ENCODE data around the gene TRAPPC12. TPM values are rescaled to one million over a fixed set of nuclear protein-coding genes. Genes with fewer than 3 reads are reported as not detected.

TRAPPC12 gene
- total RNA-seq, 4 donors from 2014 or later = 125 to 157 (median 145) TPM

DNA sequence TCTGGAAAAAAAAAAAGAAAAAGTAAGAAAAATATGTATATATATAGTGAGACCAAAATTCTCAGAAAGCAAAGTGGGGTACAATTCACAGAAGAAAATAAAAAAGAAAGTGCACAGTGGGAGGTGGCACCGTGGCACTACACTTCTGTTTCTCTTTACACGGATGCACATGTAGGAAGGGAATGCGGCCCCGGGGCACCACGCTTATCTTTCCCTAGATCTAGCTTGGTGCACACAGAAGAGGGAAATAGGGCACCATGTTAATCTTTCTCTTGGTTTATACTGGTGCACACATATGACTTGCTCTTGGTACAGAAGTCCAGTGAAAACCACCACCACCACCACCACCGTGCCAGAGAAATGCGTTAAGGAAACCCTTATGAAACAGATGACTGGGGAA is 33.9 kb upstream of the TRAPPC12 start:
- TF ChIP-seq, protein P1, sequence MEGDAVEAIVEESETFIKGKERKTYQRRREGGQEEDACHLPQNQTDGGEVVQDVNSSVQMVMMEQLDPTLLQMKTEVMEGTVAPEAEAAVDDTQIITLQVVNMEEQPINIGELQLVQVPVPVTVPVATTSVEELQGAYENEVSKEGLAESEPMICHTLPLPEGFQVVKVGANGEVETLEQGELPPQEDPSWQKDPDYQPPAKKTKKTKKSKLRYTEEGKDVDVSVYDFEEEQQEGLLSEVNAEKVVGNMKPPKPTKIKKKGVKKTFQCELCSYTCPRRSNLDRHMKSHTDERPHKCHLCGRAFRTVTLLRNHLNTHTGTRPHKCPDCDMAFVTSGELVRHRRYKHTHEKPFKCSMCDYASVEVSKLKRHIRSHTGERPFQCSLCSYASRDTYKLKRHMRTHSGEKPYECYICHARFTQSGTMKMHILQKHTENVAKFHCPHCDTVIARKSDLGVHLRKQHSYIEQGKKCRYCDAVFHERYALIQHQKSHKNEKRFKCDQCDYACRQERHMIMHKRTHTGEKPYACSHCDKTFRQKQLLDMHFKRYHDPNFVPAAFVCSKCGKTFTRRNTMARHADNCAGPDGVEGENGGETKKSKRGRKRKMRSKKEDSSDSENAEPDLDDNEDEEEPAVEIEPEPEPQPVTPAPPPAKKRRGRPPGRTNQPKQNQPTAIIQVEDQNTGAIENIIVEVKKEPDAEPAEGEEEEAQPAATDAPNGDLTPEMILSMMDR (IDR thresholded peaks at IDR 0.05) = no peak
- TF ChIP-seq EP300 (IDR thresholded peaks at IDR 0.05) (no peak), POLR2A (IDR thresholded peaks at IDR 0.05) (no peak)
- 94 to 95% methylated on average over 7 of the region's 7 CpGs for WGBS, 2 donors
- no peak for DNase-seq (ENCODE audit: low spot score in 2 of 2)
- H3K9me3 ChIP-seq = no peaks in the 10 kb centered on the region
- H3K36me3 ChIP-seq = peaks cover 0 to 46% (median 0%) of the 10 kb centered on the region in 3 donors
- no peaks in the 10 kb centered on the region for H3K27me3 ChIP-seq
- no peaks in the 10 kb centered on the region for H3K4me1 ChIP-seq
- H3K4me3 ChIP-seq = no peak overlapping the region
- no peak overlapping the region for H3K27ac ChIP-seq

DNA sequence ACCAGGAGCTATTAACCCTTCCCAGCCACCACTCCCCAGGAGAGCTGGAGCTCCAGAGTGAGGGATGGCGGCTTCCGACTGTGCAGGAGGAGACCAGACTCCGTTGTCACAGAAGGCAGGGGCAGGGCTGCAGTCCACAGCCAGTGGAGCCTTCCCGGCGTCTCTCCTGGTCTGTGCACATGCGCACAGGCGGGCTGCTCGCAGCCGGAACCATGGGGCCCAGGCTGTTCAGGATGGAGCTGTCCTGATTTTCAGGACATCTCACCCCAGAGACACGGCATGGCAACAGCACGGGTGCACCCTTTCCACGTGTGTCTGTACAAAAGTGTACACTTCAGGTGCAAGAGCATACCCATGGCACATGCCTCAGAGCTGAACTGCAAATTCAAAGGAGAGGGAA is 30.7 kb upstream of the TRAPPC12 start:
- H3K4me1 ChIP-seq = no peaks in the 10 kb centered on the region
- peaks cover 0 to 64% (median 6%) of the 10 kb centered on the region in 3 donors for H3K36me3 ChIP-seq
- H3K27me3 ChIP-seq = no peaks in the 10 kb centered on the region
- no peak for TF ChIP-seq EP300 (IDR thresholded peaks at IDR 0.05)
- no peak for TF ChIP-seq POLR2A (IDR thresholded peaks at IDR 0.05)
- TF ChIP-seq, protein P1 (IDR thresholded peaks at IDR 0.05) = no peak
- H3K9me3 ChIP-seq = peaks cover 0 to 6% (median 0%) of the 10 kb centered on the region in 4 donors
- 78 to 87% methylated on average over 10 to 11 of the region's 12 CpGs for WGBS, 2 donors
- DNase-seq (ENCODE audit: low spot score in 2 of 2) = no peak
- no peak overlapping the region for H3K27ac ChIP-seq
- H3K4me3 ChIP-seq = no peak overlapping the region

DNA sequence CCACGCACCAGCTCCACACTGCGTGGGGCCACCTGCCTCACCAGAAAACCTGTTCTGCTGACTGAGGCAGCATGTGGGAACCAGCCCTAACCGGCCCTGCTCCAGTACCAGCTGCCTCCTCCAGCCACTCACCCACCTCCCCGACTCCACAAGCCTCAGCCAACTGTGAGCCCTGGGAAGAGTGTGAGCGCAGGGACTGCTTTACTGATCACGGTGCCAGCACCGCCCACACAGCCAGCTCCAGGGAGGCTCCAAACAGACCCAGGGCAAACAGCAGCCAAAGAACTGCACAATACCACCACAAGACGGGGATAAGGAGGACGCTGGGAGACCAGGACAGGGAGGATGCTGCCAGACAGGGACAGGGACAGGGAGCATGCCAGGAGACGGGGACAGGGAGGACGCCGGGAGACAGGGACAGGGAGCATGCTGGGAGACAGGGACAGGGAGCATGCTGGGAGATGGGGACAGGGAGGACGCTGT is 30.2 kb upstream of the TRAPPC12 start:
- TF ChIP-seq, protein P1 (IDR thresholded peaks at IDR 0.05) = no peak
- TF ChIP-seq EP300 (IDR thresholded peaks at IDR 0.05) (no peak), POLR2A (IDR thresholded peaks at IDR 0.05) (no peak)
- no peak for DNase-seq (ENCODE audit: low spot score in 2 of 2)
- Histone ChIP-seq H3K4me1 (no peaks in the 10 kb centered on the region), H3K9me3 (peaks cover 0 to 6% (median 0%) of the 10 kb centered on the region in 4 donors), H3K4me3 (no peak overlapping the region), H3K36me3 (peaks cover 0 to 69% (median 9%) of the 10 kb centered on the region in 3 donors), H3K27ac (no peak overlapping the region), H3K27me3 (no peaks in the 10 kb centered on the region)
- 39 to 73% methylated on average over 13 of the region's 13 CpGs for WGBS, 2 donors

GRCh38 chr2:3354986-3355385 is 24.5 kb upstream of the TRAPPC12 start:
- Histone ChIP-seq H3K27ac (no peak overlapping the region), H3K36me3 (peaks cover 0 to 34% (median 9%) of the 10 kb centered on the region in 3 donors), H3K4me1 (no peaks in the 10 kb centered on the region), H3K9me3 (peaks cover 0 to 6% (median 0%) of the 10 kb centered on the region in 4 donors), H3K27me3 (no peaks in the 10 kb centered on the region), H3K4me3 (no peak overlapping the region)
- DNase-seq (ENCODE audit: low spot score in 2 of 2) = no peak
- WGBS, 2 donors = 92 to 93% methylated on average over 3 of the region's 3 CpGs
- TF ChIP-seq EP300 (IDR thresholded peaks at IDR 0.05) = no peak
- no peak for TF ChIP-seq POLR2A (IDR thresholded peaks at IDR 0.05)
- TF ChIP-seq, protein P1 (IDR thresholded peaks at IDR 0.05) = no peak

- WGBS, 2 donors = 74 to 80% methylated on average over 8 of the region's 8 CpGs
These were observed 23.4 kb upstream of the TRAPPC12 start for GRCh38 chr2:3355951-3356569.

More at GRCh38 chr2:3355951-3356569, 23.4 kb upstream of the TRAPPC12 start:
- peaks cover 0 to 31% (median 9%) of the 10 kb centered on the region in 3 donors for H3K36me3 ChIP-seq
- H3K4me1 ChIP-seq = no peaks in the 10 kb centered on the region
- H3K27ac ChIP-seq = no peak overlapping the region
- DNase-seq (ENCODE audit: low spot score in 2 of 2) = no peak
- H3K4me3 ChIP-seq = no peak overlapping the region
- no peak for TF ChIP-seq POLR2A (IDR thresholded peaks at IDR 0.05)
- no peak for TF ChIP-seq EP300 (IDR thresholded peaks at IDR 0.05)
- TF ChIP-seq, protein P1 (IDR thresholded peaks at IDR 0.05) = no peak
- peaks cover 0 to 6% (median 0%) of the 10 kb centered on the region in 4 donors for H3K9me3 ChIP-seq
- H3K27me3 ChIP-seq = no peaks in the 10 kb centered on the region

All from tibial nerve (tissue), 4 donors.